Embryonic facial prominence (tissue), 1 donor: Measurements from ENCODE around the gene CSMD2.
A peak's percentile ranks its signal among the peaks of the same experiment; 100 is the strongest.

Experiments used
- DNase-seq: peaks from one replicate; pipeline ENCODE4 v3.0.0-alpha.2; 2016; ENCODE audit errors: extremely low spot score

CSMD2 gene

DNA sequence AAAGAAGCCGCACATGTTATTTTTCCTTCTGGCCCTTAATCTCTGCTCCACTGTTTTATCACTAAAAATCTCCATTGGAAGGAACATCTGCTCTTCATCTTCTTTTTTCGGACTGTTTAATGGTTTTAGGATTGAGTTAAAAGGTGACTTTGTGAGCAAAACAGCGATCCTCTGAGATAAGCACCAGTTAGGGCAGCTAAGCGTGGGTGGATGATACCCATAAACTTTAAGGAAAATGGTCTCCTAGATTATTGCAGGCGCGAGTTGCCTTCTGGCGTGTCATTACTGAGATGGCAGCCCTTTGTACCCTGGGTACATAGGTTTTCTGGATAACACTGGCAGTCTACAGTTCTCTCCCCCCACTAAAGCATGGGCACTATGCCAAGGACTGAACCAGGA is 345.1 kb downstream of the CSMD2 start:
- no peak for DNase-seq

- no peak for DNase-seq
Observed at GRCh38 chr1:33819290-33819912, 345.6 kb downstream of the CSMD2 start.

DNA sequence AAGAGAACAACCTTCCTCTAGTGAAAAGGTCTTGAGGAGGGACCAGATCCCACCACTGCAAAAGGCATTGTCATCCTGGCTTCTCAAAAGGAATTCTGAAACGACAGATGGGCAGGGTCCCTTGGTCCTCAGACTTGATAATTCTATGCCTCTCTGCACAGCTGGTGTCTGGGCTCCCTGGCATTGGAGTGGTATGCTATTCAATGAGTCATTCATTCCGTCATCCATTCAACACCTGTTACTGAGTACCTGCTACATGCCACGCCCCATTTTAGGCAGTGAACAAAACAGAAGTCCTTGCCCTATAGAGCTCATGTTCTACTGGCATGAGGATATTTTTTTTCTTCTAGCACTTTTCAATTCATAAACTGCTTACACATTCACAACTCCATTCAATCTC is 347.0 kb downstream of the CSMD2 start:
- peak; percentile 5 for DNase-seq

DNA sequence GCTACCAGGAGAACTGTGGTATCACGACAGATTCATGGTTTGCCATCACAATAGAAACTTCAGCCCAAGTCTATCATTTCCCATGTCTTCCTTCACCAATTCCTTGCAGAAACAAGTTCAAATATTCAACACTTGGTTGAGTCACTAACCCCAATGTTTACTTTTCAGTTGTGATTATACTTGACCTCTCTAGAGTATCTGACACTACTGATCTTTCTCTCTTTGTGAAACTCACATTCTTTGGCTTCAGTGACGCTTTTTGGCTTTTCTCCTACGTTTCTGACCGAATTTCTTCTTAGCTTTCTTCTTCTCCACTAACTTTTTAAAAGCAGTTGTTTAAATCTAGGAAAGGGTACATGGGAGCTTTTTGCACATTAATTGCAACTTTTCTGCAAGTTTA is 350.0 kb downstream of the CSMD2 start:
- DNase-seq: peak; percentile 0

DNA sequence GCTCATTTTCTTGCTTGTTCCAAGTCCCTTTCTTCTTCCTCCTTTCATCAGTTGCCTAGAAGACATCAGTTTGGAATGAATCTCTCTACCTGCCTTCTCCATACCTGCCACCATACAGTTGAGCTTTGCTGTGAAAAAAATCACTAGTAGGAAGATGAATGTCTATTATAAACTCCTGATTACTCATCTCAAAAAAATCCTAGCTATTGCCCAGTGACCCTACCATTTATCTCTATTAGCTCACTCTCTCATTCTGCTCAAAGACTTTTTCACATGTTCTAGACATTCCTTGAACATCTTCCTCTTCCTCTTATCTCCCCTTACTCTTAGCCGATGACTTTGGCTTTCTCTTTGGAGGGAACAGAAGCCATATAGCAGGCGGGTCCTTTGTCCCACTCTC is 350.9 kb downstream of the CSMD2 start:
- no peak for DNase-seq

GRCh38 chr1:33810571-33810970 is 354.5 kb downstream of the CSMD2 start:
- DNase-seq: no peak

DNA sequence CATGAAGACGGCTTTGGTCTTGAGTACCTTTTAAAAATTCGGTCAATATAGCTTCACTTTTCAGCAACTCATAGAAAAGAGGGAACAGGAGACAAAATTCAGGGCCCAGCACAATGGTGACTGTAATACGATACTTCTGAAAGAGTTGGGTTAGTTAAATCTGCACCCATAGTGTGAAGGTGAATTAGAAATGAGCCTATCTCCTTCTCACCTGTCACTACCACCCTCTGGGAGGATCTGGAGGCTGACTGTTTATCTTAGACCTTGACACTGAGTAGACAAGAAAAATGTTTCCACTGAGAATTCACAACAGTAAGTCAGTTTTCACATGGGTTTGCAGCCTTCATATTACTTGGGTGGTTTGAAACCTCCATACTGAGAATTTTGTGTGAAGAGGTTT is 359.0 kb downstream of the CSMD2 start:
- DNase-seq: no peak

- no peak for DNase-seq
Observed at GRCh38 chr1:33802268-33802667, 362.8 kb downstream of the CSMD2 start.

GRCh38 chr1:33797849-33798248 is 367.2 kb downstream of the CSMD2 start:
- DNase-seq: no peak

DNA sequence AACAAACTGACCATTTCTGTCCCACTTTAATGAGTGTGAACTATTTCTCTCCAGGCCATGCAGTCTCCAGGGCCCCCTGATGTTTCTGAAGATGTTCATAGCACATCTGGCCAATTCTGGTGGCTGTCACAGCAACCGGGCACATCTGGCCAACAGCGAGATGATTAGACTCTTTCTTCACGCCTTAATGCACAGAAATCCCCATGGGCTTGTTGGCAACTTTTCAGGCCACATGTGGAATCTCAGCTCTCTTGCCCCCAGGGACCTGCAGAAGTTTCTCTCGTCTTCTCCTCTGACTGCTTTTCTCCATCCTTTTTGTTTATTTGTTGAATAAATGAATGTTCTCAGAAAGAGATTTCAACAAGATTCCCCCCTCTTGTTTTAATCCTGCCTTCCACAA is 372.4 kb downstream of the CSMD2 start:
- no peak for DNase-seq

DNA sequence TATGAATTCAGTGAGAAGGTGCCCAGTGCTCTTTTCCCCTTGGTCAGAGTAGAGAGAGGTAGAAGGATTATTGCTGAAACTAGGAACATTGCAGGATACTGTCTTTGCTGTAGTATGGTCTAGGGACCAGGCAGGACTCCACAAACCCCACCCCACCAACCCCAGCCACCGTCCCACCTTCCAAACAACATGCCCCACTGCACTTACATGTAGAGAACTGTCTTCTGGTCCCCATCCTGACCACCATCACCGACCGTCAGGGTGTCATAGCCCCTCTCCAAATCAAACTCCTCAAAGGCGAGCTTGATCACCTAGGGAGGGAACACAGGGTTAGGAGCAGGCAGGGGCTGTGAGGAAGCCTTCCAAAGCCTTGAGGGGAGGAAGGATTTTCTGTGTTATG is 372.8 kb downstream of the CSMD2 start:
- DNase-seq: no peak

GRCh38 chr1:33791251-33791650 is 373.8 kb downstream of the CSMD2 start:
- DNase-seq: no peak

- DNase-seq: no peak
Observed at GRCh38 chr1:33790577-33790976, 374.5 kb downstream of the CSMD2 start.

DNA sequence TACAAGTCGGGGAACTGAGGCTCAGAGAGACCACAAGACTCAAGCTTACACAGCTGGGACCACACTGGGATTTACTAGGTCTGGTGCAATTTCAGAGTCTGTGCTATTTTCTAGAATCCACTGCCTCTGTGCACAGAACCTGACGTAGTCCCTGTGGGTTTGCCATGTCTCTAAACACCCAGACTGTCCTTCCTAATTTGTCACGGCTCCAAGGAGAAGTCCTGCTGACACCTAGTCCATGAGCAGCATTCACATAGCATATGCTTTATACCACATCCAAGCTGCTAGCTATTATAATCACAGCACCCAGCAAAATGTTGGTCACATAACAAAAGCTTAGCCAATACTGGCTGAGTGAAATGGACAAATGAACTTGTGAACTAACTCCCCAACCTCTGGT is 380.2 kb downstream of the CSMD2 start:
- no peak for DNase-seq

GRCh38 chr1:33782776-33783175 is 382.3 kb downstream of the CSMD2 start:
- no peak for DNase-seq

GRCh38 chr1:33781652-33782051 is 383.4 kb downstream of the CSMD2 start:
- no peak for DNase-seq

DNA sequence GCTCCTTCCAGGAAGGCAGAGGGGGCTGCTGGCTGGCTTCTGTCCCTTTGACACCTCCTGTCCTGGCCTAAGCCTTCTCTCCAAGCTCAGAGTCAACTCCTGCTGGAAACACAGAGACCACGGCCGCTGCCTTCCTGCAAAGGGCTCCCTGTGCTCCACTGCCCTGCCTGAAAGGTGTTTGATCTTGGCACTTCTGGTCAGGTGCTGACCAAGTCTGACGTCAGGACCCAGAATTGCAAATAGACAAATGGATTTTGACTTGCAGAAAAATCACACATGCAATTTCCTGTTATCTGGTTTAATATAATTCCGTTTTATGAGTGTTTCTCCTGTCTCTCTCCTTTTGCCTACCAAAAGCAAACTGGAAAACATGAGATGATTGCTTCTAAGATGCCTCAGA is 387.7 kb downstream of the CSMD2 start:
- no peak for DNase-seq

DNA sequence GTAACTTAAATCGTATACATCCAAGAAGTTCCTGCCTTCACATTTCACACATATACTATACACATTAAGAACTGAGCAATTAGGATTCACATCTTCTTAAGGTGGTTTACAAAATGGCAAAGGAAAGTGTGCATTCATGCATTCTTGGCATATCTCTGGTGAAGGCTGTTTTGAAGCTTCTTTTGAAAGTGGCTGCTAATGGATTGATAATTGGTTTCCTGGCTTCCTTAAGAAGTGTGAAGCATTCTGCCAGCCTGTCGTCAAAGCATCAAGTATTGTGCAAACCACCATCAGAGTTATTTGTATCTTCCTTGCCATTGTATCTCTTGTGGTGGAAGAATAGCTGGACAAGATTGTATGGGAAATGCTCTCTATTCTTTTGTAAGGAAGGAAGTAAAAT is 396.2 kb downstream of the CSMD2 start:
- DNase-seq: no peak

GRCh38 chr1:33768106-33768505 is 396.9 kb downstream of the CSMD2 start:
- DNase-seq: no peak

GRCh38 chr1:33764149-33764548 is 400.9 kb downstream of the CSMD2 start:
- no peak for DNase-seq

- no peak for DNase-seq
Observed at GRCh38 chr1:33763406-33763805, 401.6 kb downstream of the CSMD2 start.

DNA sequence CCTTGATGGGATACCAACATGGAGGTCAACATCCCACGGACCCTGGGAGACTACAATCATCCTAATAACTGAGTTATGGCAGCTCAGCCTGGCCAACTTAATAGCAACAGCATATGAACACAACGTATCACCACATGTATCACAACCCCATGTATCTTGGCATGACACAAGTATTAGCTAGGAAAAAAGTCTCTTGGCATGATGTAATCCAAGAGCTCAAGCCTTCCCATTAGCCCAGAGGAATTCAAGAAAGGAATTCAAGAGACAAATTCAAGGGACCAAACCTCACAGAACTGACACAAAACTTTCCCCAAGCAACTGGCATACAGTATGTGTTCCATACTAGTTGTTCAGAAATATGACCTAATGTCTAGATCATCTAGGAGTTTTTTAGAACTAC is 402.1 kb downstream of the CSMD2 start:
- DNase-seq: no peak

DNA sequence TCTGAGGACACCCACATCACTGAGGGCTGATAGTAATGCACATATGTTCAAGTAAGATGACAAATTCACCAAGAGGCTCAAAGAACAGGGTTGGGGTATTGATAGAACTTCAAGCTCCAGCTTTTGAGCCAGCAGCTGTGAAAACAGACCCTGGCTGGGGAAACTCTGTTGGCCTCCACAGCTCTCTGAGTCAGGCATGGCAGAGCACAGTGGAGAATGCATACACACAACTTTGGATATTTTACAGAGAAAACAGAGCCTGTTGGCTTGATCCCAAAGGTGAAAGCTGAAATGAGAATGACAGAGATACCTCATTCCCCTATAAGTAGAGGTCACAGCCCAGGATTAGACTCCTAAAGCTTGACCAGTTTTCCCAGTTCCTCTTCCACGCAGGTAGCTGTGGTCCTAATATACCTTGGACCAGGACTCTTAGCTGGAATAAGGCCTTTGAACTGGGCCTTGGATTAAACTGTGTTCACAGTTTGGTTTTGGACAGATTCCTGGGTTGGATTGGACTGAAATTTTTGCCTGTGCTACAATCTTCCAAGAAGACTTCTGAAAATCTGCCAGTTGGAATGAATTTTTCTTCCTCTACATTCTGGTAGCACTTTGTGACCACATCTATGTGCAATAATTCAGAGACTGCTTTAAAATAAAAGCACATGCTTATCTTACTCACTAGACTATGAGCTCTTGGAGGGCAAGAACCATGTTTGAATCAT is 402.8 kb downstream of the CSMD2 start:
- no peak for DNase-seq

DNA sequence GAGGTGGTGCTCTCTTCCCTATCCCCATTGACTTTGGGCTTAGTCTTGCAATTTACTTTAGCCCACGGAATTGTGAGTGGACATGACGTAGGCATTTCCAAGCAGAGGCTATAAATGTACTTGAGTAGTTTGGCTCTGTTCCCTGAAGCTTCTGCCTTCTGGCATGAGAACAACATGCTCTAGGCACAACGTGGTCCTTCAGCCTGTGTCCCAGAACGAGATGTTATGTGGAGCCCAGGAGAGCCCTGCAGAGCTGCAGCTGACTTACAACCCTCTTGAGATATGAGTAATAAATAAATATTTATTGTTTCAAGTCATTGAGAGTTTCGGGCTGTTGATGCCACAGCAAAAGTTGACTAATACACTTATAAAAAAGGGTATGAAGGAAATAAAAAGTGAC is 406.3 kb downstream of the CSMD2 start:
- DNase-seq: no peak
